Measurements from ENCODE around the gene TMEM87B.

TMEM87B gene

DNA sequence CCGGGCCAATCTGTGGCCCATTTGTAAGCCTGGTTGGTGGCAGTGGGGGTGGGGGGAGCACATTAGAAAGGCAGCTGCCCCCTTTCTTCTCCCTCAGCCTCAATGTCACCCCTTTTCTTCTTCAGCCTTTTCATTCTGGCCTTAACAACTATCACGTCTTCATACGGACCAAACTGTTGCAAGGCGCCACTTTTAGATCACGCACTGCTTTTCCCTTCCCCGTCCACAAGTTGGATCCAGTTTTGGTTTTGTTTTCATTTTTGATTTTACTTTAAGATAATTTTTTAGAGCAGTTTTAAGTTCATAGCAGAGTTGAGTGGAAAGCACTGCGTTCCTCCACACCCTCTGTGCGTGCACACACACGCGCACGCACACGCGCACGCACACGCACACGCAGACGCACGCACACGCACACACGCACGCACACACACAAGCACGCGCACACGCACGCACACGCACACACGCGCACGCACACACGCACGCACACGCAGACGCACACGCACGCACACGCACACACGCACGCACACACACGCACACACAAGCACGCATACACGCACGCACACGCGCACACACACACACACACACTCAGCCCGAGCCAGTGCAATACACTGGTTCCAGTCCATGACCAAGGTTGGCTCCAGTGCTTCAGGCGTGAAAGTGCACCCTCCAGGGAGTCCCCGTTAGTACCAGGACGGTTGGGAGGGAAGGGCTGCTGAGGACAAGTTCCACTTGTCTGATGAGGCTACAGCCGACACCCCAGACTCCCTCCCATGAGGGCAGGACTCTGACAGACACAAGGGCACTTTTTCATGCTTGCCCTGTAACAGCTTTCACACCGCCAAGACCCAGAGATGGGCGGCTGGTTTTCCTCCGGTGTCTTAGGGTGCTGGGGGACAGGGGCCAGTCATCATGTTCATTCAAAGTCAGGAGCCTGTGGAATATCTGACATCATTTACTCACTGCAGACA, 105.5 kb downstream of the TMEM87B start:
- Histone ChIP-seq H3K4me1 (ENCODE audit: control insufficient read depth, insufficient read depth, low read length) (no peaks in the 10 kb centered on the region), H3K27me3 (ENCODE audit: control insufficient read depth, insufficient read depth, low read length) (no peaks in the 10 kb centered on the region), H3K9me3 (ENCODE audit: control insufficient read depth, insufficient read depth, low read length) (no peaks in the 10 kb centered on the region), H3K36me3 (ENCODE audit: control insufficient read depth, insufficient read depth, low read length) (no peaks in the 10 kb centered on the region), H3K4me3 (ENCODE audit: low read depth, low read length) (no peak overlapping the region), H3K27ac (ENCODE audit: low read depth, low read length) (no peak overlapping the region), H3K9ac (ENCODE audit: low read depth, low read length) (no peak overlapping the region)

DNA sequence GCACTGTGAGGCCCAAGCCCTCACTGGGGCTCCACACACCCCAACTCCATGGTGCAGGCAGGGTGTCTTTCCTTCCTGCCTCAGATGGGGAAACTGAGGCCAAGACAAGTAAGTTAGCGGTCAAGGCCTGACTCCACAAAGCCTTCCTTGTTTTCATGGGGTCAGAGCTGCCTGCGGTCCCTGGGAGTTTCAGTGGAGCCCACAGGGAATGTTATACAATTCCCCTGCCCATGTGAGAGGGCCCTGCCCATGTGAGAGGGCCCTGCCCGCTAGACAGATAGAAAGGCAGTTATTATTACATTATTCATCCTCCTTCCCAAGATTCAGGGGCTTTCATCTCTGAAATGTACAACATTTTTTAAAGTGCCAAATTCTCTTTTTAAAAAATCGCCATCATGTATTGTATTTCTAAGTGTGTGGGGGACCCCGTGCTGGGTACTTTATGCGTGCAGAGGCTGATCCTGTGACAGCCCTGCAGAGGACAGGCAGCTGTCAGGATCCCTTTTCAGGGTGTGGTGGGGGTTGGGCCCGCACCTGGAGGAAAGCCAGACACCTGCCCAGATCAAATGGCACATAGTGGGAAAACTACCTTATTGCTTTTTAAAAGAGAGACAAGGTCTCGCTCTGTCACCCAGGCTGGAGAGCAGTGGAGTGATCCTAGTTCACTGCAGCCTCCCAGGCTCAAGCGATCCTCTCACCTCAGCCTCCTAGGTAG, 106.5 kb downstream of the TMEM87B start:
- H3K36me3 ChIP-seq (ENCODE audit: control insufficient read depth, insufficient read depth, low read length): no peaks in the 10 kb centered on the region
- no peaks in the 10 kb centered on the region for H3K27me3 ChIP-seq (ENCODE audit: control insufficient read depth, insufficient read depth, low read length)
- H3K4me1 ChIP-seq (ENCODE audit: control insufficient read depth, insufficient read depth, low read length): no peaks in the 10 kb centered on the region
- H3K27ac ChIP-seq (ENCODE audit: low read depth, low read length): no peak overlapping the region
- no peak overlapping the region for H3K9ac ChIP-seq (ENCODE audit: low read depth, low read length)
- H3K9me3 ChIP-seq (ENCODE audit: control insufficient read depth, insufficient read depth, low read length): no peaks in the 10 kb centered on the region
- no peak overlapping the region for H3K4me3 ChIP-seq (ENCODE audit: low read depth, low read length)

DNA sequence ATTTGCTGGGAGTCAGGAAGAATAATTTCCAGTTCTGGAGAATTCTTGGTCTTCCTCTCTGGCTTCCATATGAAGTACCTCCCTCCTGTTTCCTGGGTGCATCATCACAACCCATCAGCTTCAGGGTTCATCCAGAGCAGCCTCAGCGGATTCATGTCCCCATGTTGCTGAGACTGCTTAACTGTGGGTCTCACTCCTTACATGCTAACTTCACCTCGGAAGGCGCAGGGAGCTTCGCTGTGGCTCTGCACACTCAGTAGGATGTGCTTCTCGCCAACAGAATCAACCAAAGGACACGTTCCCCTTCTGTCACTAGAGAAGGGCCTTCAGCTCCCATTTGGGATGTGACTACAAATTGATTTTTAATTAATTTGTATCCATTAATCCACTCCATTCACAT, 107.3 kb downstream of the TMEM87B start:
- Histone ChIP-seq H3K4me1 (ENCODE audit: control insufficient read depth, insufficient read depth, low read length) (no peaks in the 10 kb centered on the region), H3K36me3 (ENCODE audit: control insufficient read depth, insufficient read depth, low read length) (no peaks in the 10 kb centered on the region), H3K27me3 (ENCODE audit: control insufficient read depth, insufficient read depth, low read length) (no peaks in the 10 kb centered on the region), H3K27ac (ENCODE audit: low read depth, low read length) (no peak overlapping the region), H3K9ac (ENCODE audit: low read depth, low read length) (no peak overlapping the region), H3K4me3 (ENCODE audit: low read depth, low read length) (no peak overlapping the region), H3K9me3 (ENCODE audit: control insufficient read depth, insufficient read depth, low read length) (no peaks in the 10 kb centered on the region)

DNA sequence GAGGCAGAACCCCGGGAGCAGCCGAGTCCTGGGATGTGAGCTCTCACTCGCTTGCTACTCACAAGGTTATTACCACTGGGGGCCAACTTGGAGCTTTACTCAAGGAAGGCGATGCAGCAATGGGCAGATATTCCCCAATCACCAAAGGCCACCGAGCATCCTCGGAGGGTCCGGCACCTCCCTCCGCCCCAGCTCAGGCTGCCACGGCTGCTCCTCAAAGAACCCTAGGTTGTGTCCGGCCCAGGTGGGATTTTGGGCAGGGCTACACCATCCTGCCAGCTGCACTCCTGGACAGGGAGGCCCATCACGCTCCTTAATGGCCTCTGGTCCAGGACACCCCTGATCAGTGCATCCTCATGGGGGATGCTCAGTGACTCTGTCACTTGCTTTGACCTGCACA, 107.9 kb downstream of the TMEM87B start:
- no peaks in the 10 kb centered on the region for H3K9me3 ChIP-seq (ENCODE audit: control insufficient read depth, insufficient read depth, low read length)
- H3K36me3 ChIP-seq (ENCODE audit: control insufficient read depth, insufficient read depth, low read length): no peaks in the 10 kb centered on the region
- H3K4me1 ChIP-seq (ENCODE audit: control insufficient read depth, insufficient read depth, low read length): no peaks in the 10 kb centered on the region
- no peak overlapping the region for H3K9ac ChIP-seq (ENCODE audit: low read depth, low read length)
- H3K27ac ChIP-seq (ENCODE audit: low read depth, low read length): no peak overlapping the region
- H3K4me3 ChIP-seq (ENCODE audit: low read depth, low read length): no peak overlapping the region
- H3K27me3 ChIP-seq (ENCODE audit: control insufficient read depth, insufficient read depth, low read length): no peaks in the 10 kb centered on the region

DNA sequence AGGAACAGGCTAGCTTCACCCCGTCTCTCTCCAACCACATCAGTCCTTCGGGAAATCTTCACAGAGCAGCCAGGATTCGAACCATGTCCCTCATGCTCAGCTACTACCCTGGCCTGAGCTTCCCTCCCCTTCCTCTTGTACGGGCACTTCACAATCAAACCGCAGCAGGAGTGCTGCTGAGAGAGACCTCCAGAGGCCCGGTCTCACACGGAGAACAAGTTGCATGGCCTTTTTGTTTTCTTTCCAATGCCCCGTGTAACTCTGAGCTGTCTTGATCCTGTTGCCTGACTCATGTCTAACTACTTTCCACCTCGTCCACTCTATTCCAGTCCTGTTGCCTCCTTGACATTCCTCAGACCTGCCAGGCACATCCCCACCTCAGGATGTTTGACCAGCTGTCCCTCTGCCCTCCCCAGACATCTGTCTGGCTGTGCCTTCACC, 108.5 kb downstream of the TMEM87B start:
- no peaks in the 10 kb centered on the region for H3K9me3 ChIP-seq (ENCODE audit: control insufficient read depth, insufficient read depth, low read length)
- H3K36me3 ChIP-seq (ENCODE audit: control insufficient read depth, insufficient read depth, low read length): no peaks in the 10 kb centered on the region
- H3K9ac ChIP-seq (ENCODE audit: low read depth, low read length): no peak overlapping the region
- no peak overlapping the region for H3K27ac ChIP-seq (ENCODE audit: low read depth, low read length)
- H3K4me3 ChIP-seq (ENCODE audit: low read depth, low read length): no peak overlapping the region
- H3K4me1 ChIP-seq (ENCODE audit: control insufficient read depth, insufficient read depth, low read length): no peaks in the 10 kb centered on the region
- H3K27me3 ChIP-seq (ENCODE audit: control insufficient read depth, insufficient read depth, low read length): no peaks in the 10 kb centered on the region

DNA sequence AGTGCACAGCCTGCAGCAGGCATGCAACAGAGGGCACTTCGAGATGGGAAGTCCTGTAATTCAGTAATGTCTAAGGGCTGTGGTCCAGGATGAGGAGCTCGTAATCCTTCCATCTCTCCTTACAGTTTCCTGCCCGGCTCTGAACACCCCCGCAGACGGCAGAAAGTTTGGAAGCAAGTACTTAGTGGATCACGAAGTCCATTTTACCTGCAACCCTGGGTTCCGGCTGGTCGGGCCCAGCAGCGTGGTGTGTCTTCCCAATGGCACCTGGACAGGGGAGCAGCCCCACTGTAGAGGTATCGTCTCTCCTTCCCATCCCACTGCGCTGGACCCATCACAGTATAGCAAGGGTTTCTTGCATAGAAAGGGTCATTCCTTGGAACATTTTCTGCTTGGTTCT, 109.8 kb downstream of the TMEM87B start:
- Histone ChIP-seq H3K4me3 (ENCODE audit: low read depth, low read length) (no peak overlapping the region), H3K4me1 (ENCODE audit: control insufficient read depth, insufficient read depth, low read length) (no peaks in the 10 kb centered on the region), H3K36me3 (ENCODE audit: control insufficient read depth, insufficient read depth, low read length) (no peaks in the 10 kb centered on the region), H3K9me3 (ENCODE audit: control insufficient read depth, insufficient read depth, low read length) (no peaks in the 10 kb centered on the region), H3K27ac (ENCODE audit: low read depth, low read length) (no peak overlapping the region), H3K27me3 (ENCODE audit: control insufficient read depth, insufficient read depth, low read length) (no peaks in the 10 kb centered on the region), H3K9ac (ENCODE audit: low read depth, low read length) (no peak overlapping the region)

DNA sequence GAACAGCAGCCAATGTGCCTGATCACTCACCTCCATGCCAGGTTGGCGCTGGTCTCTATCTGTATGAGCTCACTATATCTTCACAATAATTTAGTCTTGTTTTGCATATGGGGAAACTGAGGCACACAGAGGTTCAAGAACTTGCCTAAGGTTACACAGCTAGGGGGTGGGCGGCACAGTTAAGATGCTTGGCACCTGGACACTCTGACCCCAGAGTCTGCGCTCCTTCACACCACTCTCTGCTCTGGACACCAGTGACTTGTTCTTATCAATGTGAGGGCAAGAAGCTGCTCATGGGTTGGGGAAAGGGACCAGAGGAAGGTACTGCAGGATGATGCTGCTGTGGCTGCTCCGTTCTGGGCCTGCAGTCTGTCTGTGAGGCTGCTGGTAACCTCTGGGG, 110.2 kb downstream of the TMEM87B start:
- H3K4me1 ChIP-seq (ENCODE audit: control insufficient read depth, insufficient read depth, low read length): no peaks in the 10 kb centered on the region
- H3K9me3 ChIP-seq (ENCODE audit: control insufficient read depth, insufficient read depth, low read length): no peaks in the 10 kb centered on the region
- no peak overlapping the region for H3K27ac ChIP-seq (ENCODE audit: low read depth, low read length)
- H3K9ac ChIP-seq (ENCODE audit: low read depth, low read length): no peak overlapping the region
- H3K27me3 ChIP-seq (ENCODE audit: control insufficient read depth, insufficient read depth, low read length): no peaks in the 10 kb centered on the region
- H3K36me3 ChIP-seq (ENCODE audit: control insufficient read depth, insufficient read depth, low read length): no peaks in the 10 kb centered on the region
- H3K4me3 ChIP-seq (ENCODE audit: low read depth, low read length): no peak overlapping the region

DNA sequence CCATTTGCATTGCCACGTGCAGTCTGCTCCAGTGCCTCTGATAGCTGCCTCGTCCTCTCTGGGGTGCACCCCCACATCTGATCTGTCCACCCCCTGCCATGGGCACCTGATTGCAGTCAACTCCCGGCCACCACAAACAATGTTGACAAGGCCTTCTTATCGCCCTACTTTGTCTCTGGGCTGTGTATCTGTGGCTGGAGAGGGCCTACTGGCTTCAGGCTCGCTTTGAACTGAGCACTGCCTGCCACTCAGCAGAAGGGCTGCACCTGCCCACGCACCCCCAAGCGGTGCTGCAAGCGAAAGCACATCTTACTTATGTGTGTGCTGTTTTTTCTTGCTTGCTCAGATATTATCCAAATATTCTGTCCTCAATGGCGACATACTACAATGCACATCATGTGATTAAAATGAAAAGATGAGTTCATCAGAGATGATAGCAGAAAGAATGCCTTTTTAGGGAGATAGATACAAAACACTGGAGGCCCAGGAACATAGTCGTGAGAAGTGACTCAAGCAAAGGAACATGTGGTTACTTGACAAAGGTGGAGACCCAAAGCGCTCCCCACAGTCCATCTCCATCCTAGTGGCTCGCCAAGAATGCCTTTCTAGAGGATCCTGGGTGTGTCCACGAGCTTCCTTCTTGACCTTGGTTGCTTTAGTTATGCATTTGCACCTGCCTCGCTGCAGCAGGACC, 111.9 kb downstream of the TMEM87B start:
- Histone ChIP-seq H3K9me3 (ENCODE audit: control insufficient read depth, insufficient read depth, low read length) (no peaks in the 10 kb centered on the region), H3K27ac (ENCODE audit: low read depth, low read length) (no peak overlapping the region), H3K36me3 (ENCODE audit: control insufficient read depth, insufficient read depth, low read length) (no peaks in the 10 kb centered on the region), H3K9ac (ENCODE audit: low read depth, low read length) (no peak overlapping the region), H3K4me1 (ENCODE audit: control insufficient read depth, insufficient read depth, low read length) (no peaks in the 10 kb centered on the region), H3K27me3 (ENCODE audit: control insufficient read depth, insufficient read depth, low read length) (no peaks in the 10 kb centered on the region), H3K4me3 (ENCODE audit: low read depth, low read length) (no peak overlapping the region)

DNA sequence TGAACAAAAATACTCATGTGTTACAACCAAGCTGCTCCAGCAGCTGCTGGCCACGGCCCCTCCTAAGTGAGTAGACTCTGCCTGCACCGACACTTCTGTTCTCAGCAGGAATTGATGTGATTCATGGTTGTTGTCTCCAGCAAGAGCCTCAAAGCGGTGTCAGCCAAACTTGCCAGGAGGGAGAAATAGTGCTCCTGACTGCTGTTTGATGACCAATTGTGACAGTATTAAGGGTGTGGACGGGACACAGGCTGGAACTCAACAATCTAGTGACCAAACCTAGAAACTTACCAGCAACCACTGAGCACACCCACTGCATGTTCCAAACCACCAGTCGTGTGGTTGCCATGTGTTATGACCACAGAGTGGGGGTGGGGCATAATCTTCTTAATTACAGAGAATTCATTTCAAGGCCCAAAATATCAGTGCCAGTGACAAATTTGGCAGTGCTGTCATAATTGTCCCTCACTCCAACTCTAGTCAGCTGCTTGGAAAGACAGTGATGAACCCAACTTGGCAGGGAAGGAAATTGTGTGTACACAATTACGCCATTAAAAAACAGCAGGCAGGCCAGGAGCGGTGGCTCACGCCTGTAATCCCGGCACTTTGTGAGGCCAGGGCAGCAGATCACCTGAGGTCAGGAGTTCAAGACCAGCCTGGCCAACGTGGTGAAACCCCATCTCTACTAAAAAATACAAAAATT, 113.5 kb downstream of the TMEM87B start:
- no peak overlapping the region for H3K27ac ChIP-seq (ENCODE audit: low read depth, low read length)

More for the DNA sequence above, 113.5 kb downstream of the TMEM87B start:
- H3K27me3 ChIP-seq (ENCODE audit: control insufficient read depth, insufficient read depth, low read length): no peaks in the 10 kb centered on the region
- no peaks in the 10 kb centered on the region for H3K9me3 ChIP-seq (ENCODE audit: control insufficient read depth, insufficient read depth, low read length)
- H3K9ac ChIP-seq (ENCODE audit: low read depth, low read length): no peak overlapping the region
- no peak overlapping the region for H3K4me3 ChIP-seq (ENCODE audit: low read depth, low read length)
- H3K36me3 ChIP-seq (ENCODE audit: control insufficient read depth, insufficient read depth, low read length): no peaks in the 10 kb centered on the region
- no peaks in the 10 kb centered on the region for H3K4me1 ChIP-seq (ENCODE audit: control insufficient read depth, insufficient read depth, low read length)

Measured in HUES48 (cell line).